ENCODE data around the gene COMMD4. TPM values are rescaled to one million over a fixed set of nuclear protein-coding genes. Genes with fewer than 3 reads are reported as not detected.

COMMD4 gene
- total and polyA plus RNA-seq, 10 of the 15 experiments (the other 5 are each of a cell fraction or from before 2014, with no cell fraction given) = 14.5 to 118 (median 75.3) TPM

GRCh38 chr15:75347222-75348033, 11.6 kb downstream of the COMMD4 start (continued):
- TF ChIP-seq CEBPZ (IDR thresholded peaks at IDR 0.05; ENCODE audit: low read depth, low read length) = no peak
- no peak for TF ChIP-seq PAX5 (IDR thresholded peaks at IDR 0.05; ENCODE audit: borderline replicate concordance, low read depth, low read length)
- TF ChIP-seq RUNX3 (IDR thresholded peaks at IDR 0.05; ENCODE audit: low read length) = peak; percentile 43; the same call in 1 of the 2 replicates
- no peak for TF ChIP-seq ATF2 (IDR thresholded peaks at IDR 0.05; ENCODE audit: low read length)
- no peak for TF ChIP-seq ZBED1 (IDR thresholded peaks at IDR 0.05; ENCODE audit: borderline replicate concordance)
- TF ChIP-seq IKZF1 (conservative IDR thresholded peaks at IDR 0.05) = peak; percentile 48
- TF ChIP-seq MAX (IDR thresholded peaks at IDR 0.05; ENCODE audit: low read depth, low read length) = peak; percentile 30; the same call in 1 of the 2 replicates
- no peak for TF ChIP-seq PBX3 (IDR thresholded peaks at IDR 0.05; ENCODE audit: insufficient replicate concordance, low read depth, low read length)
- TF ChIP-seq WRNIP1 (IDR thresholded peaks at IDR 0.05; ENCODE audit: borderline replicate concordance, low read depth, low read length) = no peak
- TF ChIP-seq RBBP5 (conservative IDR thresholded peaks at IDR 0.05) = no peak
- TF ChIP-seq KDM1A (IDR thresholded peaks at IDR 0.05; ENCODE audit: borderline replicate concordance) = no peak
- TF ChIP-seq NFYB (IDR thresholded peaks at IDR 0.05; ENCODE audit: insufficient read depth, low read depth, low read length) = no peak
- no peak for TF ChIP-seq KLF5 (IDR thresholded peaks at IDR 0.05; ENCODE audit: partially characterized antibody)
- TF ChIP-seq RAD21 (IDR thresholded peaks at IDR 0.05; ENCODE audit: insufficient read depth, low read depth, low read length) = no peak
- TF ChIP-seq FOXM1 (IDR thresholded peaks at IDR 0.05; ENCODE audit: low read depth, low read length) = no peak
- TF ChIP-seq EED (IDR thresholded peaks at IDR 0.05; ENCODE audit: low read depth) = no peak
- no peak for TF ChIP-seq CBFB (IDR thresholded peaks at IDR 0.05; ENCODE audit: low read depth)
- TF ChIP-seq NR2C1 (IDR thresholded peaks at IDR 0.05) = no peak
- no peak for TF ChIP-seq ZBTB11 (CRISPR knock-in tag; IDR thresholded peaks at IDR 0.05)
- TF ChIP-seq CHD4 (IDR thresholded peaks at IDR 0.05) = no peak
- no peak for TF ChIP-seq STAT3 (IDR thresholded peaks at IDR 0.05; ENCODE audit: low read depth, low read length)

Measured in GM12878 (cell line).